ENCODE results near the gene PCSK1.
A peak's percentile ranks its signal among the peaks of the same experiment; 100 is the strongest.

PCSK1 gene

GRCh38 chr5:96433066-96433447 is at the start of gene PCSK1:
Gene PCSK1 (minus strand): TSS chr5:96433248. CDS start chr5:96433042, 206 bp downstream.
- DNase-seq (ENCODE audit: low spot score), result no peak

GRCh38 chr5:96481867-96482266 is 48.8 kb upstream of the PCSK1 start:
- no peak for DNase-seq (ENCODE audit: low spot score)

DNA sequence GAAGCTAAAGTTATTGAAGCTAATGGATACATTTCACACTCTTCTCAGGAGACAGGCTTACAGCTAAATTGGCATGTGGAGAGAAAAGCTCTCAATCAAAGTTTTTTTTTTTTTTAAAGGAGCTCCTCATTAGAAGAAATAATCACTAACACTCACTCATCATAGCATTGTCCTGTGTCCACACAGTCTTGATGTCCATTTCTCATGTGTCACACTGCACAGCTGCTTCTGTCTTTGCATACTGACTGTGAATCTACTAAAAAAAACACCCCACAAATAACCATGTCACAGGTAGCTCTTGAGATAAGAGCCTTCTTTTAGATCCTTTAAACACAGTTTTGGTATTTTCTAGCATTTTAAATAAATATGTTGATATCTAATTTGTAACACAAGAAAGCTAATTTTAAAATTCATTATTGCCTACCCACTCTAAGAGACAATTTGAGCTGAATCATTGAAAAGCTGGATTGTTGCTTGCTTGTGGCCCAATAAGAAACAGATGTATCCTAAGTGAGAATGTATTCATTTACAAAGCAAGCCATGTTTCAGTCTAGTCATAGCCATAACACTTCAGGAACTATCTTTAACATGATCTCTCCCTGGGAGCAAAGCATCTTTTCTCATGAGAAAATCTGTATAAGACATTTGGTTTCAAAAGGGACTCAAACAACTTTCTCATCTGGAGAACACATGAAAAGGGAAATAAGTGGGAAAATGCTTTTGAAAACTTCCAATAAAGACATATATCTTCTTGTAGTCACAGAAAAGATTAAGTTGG is 48.1 kb upstream of the PCSK1 start:
- DNase-seq (ENCODE audit: low spot score), result no peak

DNA sequence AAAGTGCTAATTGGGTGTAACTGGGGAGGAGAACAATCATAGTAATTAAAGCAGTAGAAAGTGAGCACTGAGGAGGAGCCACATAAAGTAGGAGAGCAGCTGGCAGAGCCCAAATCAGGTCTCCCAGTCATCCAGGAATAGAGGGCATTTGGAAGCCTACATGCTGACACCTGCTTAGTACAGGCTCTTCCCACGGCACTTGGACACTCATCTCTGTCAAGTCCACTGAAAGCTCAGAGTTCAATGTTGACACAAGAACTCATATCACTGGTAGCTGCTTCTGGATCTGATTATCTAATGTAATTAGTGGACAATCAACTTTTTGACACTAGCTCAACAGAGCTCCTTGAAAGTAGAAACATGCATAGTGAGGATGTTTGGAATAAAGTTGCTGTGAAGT is 45.9 kb upstream of the PCSK1 start:
- no peak for DNase-seq (ENCODE audit: low spot score)

DNA sequence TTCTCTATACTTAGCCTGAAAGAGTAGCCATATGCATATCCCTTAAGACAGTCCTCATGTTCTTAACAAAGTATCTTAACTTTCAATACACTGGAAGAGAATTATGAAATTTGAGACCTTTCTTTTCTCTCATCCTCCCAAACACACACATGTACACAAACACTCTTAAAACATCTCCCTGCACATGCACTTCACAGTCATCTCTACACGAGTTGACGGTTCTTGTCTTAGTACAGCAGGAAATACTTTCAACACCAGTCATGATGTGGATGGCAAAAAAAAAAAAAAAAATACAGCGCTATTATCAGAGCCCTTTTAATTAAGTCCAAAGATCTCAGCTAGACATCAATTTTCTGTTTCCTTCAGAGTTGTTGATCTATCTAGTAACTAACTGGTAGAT is 43.6 kb upstream of the PCSK1 start:
- DNase-seq (ENCODE audit: low spot score), result no peak

- no peak for DNase-seq (ENCODE audit: low spot score)
Observed at GRCh38 chr5:96474073-96474472, 41.0 kb upstream of the PCSK1 start.

GRCh38 chr5:96473155-96473554 is 40.1 kb upstream of the PCSK1 start:
- no peak for DNase-seq (ENCODE audit: low spot score)

DNA sequence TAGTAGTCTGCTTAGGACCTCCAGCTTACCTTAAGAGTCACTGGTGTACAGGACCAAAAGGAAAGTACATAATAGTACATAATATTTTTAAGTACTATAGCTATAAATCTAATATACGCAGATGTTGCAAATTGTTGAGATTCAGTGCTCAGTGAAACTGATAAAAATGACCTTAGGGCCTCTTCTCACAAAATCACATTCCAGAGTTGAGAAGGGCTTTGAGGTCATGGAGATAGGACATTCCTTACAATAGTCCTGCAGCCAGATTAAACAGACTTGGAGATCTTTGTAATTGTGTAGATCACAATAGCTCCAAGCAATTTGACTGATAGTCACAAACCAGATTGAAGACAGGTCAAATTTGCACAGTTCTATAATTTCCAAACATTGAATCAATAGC is 37.7 kb upstream of the PCSK1 start:
- no peak for DNase-seq (ENCODE audit: low spot score)

GRCh38 chr5:96468956-96469355 is 35.9 kb upstream of the PCSK1 start:
- DNase-seq (ENCODE audit: low spot score), result no peak

- no peak for DNase-seq (ENCODE audit: low spot score)
Observed at GRCh38 chr5:96463091-96463490, 30.0 kb upstream of the PCSK1 start.

DNA sequence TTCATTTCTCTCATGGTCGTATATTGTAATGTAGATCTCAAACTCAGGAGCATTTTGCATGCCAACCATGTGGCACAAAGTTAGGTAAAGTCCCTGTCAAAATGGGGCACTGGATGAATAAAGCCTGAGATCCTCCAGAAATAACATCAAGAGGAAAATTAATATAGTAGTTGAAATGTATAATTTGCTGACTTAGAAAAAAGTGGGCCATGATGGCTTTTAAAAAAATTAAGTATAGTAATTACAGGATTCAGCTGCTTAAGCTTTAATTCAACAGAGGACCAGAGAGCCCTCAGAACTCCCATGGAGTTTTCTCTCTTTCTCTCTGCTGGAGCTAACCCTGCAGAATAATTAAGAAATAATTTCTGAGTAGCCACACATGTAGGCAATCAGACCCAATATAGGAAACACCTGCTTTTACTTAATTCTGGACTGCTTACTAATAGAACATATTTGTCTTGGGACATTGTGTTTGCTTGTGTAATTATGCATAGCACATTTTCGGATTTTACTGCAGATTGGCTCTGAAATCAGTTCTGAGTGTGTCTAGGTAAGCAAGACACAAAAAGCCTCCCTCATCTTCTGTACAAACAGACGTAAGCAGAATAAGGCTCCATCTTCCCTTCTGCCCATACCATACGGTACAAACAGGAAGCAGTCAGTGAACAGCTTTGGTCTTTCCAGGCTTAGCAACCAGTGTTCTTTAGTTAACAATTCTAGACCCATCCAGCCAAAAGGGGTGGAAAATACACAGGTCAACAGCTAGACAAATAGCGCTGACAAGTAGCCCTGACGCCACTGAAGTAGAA is 26.5 kb upstream of the PCSK1 start:
- no peak for DNase-seq (ENCODE audit: low spot score)

GRCh38 chr5:96458176-96458575 is 25.1 kb upstream of the PCSK1 start:
- no peak for DNase-seq (ENCODE audit: low spot score)

DNA sequence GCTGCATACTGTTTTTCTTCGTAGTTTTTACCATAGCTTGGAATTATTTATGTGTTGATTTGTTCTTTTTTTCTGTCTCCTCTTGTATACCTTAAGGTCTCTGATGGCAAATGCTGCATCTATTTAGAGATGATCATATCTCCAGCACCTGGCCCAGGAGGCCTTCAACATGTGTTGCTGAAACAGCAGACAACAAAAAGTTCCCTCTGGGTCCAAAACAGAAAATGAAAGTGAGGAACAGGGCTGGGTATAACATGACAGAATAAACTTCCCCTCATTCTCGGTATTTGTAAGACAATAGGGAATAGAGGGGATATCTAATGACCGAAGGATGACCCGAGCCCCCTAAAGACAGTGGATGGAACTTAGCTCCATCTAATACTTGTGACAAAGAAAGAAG is 22.7 kb upstream of the PCSK1 start:
- DNase-seq (ENCODE audit: low spot score), result no peak

DNA sequence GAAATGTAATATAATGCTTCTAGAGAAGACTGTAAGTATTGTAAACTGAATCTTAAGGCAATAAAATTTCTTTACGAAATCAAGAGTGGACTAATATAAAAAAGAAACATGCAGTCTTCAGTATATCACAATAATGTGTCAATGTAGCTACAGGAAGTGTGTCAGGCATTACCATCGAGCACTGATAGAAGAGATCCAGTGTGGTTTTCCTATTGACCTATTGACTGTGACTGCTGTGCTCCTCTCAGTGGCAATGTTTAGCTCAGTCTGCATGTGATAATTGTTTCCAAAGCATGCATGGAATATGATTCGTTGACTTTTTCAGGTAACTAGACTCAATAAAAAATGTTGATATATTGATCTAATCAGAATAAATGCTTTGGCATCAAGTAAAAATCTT is 20.3 kb upstream of the PCSK1 start:
- no peak for DNase-seq (ENCODE audit: low spot score)

DNA sequence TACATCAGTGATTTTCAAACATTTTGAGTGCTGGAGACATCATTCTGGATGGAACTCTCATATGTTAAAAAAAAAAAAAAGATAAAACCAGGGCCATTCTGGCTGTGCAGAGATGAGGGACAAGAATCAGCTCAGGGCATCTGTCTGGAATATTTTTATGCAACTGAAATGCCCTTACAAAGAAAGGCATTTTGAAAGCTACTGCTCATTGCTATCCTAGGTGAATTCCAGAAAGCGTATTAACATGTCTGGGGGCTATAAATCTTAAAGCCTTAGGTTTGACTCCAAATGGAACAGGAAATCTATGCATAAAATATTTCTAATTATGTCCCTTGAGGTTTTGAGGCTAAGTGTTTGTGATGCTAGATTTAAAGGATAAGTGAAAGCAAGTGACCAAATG is 14.9 kb upstream of the PCSK1 start:
- DNase-seq (ENCODE audit: low spot score), result no peak

DNA sequence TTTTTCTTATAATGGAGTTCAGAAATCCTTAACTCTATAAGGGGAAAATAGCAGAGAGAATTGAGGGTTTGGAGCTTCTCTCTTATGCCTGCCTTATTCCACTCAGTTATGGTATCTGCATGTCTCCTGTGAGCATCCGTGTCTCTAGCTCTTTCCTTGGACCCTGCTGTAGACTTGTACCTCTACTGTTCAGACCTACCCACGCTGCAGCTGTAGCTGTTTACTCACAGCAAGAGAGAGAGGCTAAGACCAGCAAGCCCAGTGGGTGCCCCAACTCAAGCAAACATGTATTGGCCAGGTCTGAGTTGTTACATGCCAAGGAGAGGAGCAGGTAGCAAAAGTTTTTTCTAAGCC is 7.1 kb upstream of the PCSK1 start:
- DNase-seq (ENCODE audit: low spot score), result no peak

- DNase-seq (ENCODE audit: low spot score), result peak; percentile 29
Observed at GRCh38 chr5:96439477-96440184, 6.6 kb upstream of the PCSK1 start.

DNA sequence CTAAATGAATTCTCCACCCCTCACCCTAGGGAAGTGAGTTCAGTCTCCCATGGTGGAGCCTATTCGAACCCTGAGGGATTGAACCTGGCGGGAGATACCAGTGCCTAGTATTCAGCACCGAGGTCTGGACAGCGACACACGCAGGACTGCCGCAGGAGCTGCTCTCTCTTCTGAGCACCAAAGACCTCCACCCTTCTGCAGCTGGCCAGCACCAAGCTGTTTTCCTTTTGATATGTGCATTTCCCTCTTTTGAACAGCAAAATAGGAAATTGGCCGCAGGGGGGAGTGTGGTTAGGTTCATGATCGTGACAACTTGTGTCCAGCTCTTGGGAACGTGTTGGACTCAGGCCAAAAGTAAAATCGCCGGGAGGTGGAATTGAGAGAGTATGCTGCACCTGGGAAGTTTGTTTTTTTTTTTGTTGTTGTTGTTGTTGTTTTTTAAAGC is 1.2 kb upstream of the PCSK1 start:
- peak; percentile 33 for DNase-seq (ENCODE audit: low spot score)

DNA sequence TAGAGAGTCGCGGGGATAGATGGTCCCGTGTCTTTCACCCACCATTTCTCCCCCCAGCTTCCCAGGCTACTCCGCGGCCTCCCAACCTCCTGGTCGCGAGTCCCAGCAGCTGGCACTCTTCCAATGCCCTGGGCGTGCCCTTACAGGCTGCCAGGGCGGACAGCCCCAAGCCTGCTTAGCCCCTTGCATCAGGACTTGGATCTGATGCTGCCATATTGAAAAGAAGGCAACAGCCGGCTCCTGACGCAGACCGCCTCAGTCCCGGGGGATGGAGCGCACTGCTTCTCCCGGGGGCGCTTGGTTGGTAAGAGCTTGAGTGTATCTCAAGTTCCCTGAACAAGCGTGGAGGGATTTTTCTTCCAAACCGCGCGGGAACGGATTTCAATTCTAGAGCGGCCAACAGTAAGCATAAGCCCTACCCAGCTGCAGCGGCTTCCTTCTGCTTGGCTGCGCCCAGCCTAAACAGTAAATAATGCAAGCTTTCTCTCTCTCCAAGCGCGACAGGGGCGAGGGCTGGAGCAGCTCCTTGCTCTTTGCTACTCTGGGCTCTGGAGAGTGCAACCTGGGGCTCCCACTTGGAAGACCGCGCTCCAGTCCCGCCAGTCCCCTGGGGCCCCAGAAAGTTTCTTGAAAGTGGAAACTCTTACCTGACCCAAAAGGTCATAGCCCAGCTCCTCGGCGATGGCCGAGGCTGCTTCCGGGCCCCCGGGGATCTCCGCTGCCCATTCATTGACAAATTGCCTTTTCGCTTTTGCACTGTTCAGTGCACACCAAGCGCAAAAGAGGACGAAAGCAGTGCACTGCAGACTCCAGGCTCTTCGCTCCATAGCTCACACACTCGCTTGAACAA is 607 bp downstream of the PCSK1 start:
- no peak for DNase-seq (ENCODE audit: low spot score)

DNA sequence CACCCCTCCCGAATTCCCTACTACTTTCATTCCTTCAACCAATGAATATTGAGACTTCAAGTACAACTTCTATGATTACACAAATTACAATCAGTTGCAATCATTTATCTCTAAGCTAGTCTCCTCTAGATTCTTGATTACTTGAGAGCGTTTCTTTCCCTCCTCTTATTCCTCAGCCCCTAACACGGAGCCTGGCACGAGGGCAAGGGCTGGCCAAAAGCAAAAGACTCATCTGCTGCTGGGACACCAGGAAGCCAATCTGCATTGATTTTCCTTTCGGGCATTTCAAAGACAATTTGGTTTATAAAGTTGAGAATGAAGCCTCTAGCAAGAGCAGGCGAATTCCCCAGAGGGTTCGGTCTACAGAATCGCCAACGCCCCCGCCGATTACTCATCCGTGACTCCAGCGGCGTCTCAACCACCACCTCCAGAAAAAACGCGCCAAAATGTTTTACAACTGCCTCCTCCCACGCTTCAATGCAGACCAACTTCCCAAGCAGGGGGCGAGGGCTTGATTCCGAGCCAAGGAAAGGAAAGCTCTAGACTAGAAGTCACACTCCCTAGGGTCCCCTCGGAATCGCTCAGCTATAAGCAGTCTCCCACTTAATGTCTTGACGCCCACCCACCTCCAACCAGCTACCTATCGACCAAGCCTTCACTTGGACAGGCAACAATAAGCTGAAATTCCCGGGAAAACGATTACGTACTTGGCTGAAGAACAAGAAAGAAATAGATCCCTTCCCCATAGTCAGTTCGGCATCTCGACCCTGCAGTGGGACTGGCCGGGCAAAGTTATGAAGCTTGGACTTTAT is 1.5 kb downstream of the PCSK1 start:
- DNase-seq (ENCODE audit: low spot score), result no peak

DNA sequence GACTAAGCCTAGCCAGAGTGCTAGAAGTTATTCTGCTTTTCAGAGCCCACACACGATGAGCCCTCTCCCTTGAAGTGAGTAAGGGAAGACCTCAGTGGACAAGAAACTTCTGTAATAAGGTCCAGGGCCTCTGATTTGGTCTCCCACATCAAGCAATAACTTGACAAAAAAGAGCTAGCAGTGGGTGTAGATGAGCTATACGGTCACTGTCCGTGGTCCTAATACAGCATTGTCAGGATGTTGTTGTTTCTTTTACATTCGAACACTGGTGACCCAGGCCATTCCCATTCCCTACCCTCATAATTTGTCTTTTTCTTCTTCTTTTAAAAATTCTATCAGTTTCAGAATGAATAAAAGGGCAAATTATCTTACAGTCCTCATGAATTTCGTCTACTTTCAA is 5.2 kb downstream of the PCSK1 start:
- no peak for DNase-seq (ENCODE audit: low spot score)

Measured in activated CD4-positive, alpha-beta T cell treated with anti-CD3 and anti-CD28 coated beads, Interleukin-2, Interleukin-4, amounts not matched to agents 100 ng/mL and 50 ng/mL, durations not matched to agents 16 hours and 8 hours (primary cell).